Smooth muscle cell (in vitro differentiated cells): ENCODE measurements around the gene ANO2. TPM values are rescaled to one million over a fixed set of nuclear protein-coding genes. Genes with fewer than 3 reads are reported as not detected.

Experiments used
- DNase-seq: peaks from one replicate; lab custom pipeline; 2025; ENCODE audit not compliant: unreplicated experiment; lab: John Stamatoyannopoulos, UW
- H2AFZ ChIP-seq: fragments of 200-600 bp; sonication (generic); 2 replicates; pipeline ENCODE4 v1.6.0; 2016; ENCODE audit warnings: antibody characterized with exemption, low read depth, mild to moderate bottlenecking
- H3F3A ChIP-seq: fragments of 200-600 bp; sonication (generic); 2 replicates; pipeline ENCODE4 v1.6.0; 2017; ENCODE audit warnings: antibody characterized with exemption, low read depth
- H3K27ac ChIP-seq: fragments of 200-600 bp; sonication (generic); 2 replicates; pipeline ENCODE4 v1.5.1; 2016; ENCODE audit warnings: low read depth, mild to moderate bottlenecking
- H3K27me3 ChIP-seq: fragments of 200-600 bp; sonication (generic); 2 replicates; pipeline ENCODE4 v1.6.1; 2016; ENCODE audit warnings: low read depth, mild to moderate bottlenecking
- H3K36me3 ChIP-seq: fragments of 200-600 bp; sonication (generic); 2 replicates; pipeline ENCODE4 v1.5.1; 2016; ENCODE audit warnings: low read depth
- H3K4me1 ChIP-seq: fragments of 200-600 bp; sonication (generic); 2 replicates; pipeline ENCODE4 v1.5.1; 2016; ENCODE audit warnings: low read depth
- H3K4me2 ChIP-seq: fragments of 200-600 bp; sonication (generic); 2 replicates; pipeline ENCODE4 v1.6.0; 2016; ENCODE audit warnings: mild to moderate bottlenecking
- H3K4me3 ChIP-seq: fragments of 200-600 bp; sonication (generic); 2 replicates; pipeline ENCODE4 v1.5.1; 2016; ENCODE audit warnings: mild to moderate bottlenecking
- H3K79me2 ChIP-seq: fragments of 200-600 bp; sonication (generic); 2 replicates; pipeline ENCODE4 v1.6.0; 2016; ENCODE audit warnings: low read depth, mild to moderate bottlenecking
- H3K9ac ChIP-seq: fragments of 200-600 bp; sonication (generic); 2 replicates; pipeline ENCODE4 v1.6.0; 2016; ENCODE audit warnings: low read depth
- H3K9me3 ChIP-seq: fragments of 200-600 bp; sonication (generic); replicated peaks from 2 replicates; pipeline ENCODE4 v1.5.1; 2016; ENCODE audit warnings: low read depth
- H4K20me1 ChIP-seq: fragments of 200-600 bp; sonication (generic); 2 replicates; pipeline ENCODE4 v1.6.0; 2016; ENCODE audit warnings: low read depth
- CTCF ChIP-seq: fragments of 200-600 bp; sonication (generic); IDR thresholded peaks from 2 replicates; pipeline ENCODE4 v1.5.1; 2017; ENCODE audit warnings: borderline replicate concordance, mild to moderate bottlenecking, antibody characterized with exemption; ENCODE audit not compliant: insufficient read depth, poor library complexity, severe bottlenecking
- WGBS: methylation state at CpG from one replicate; pipeline ENCODE4 v1.1.7; 2016; ENCODE audit warnings: low lambda C conversion rate; 5-methylcytosine and 5-hydroxymethylcytosine counted together
- polyA plus RNA-seq: library from polyadenylated mRNA; unstranded; fragments of >200 nt; fragmentation: Nextera tagmentation; extraction: Ambion mirVana; gene quantifications from 2 replicates; pipeline ENCODE4 v1.2.1, GENCODE V29; 2016
- total RNA-seq: library from RNA; depleted of rRNA; stranded (reverse); fragments of >200 nt; gene quantifications from 2 replicates; pipeline ENCODE4 v1.2.3, GENCODE V29; 2014

ANO2 gene
- total and polyA plus RNA-seq, 2 experiments from 2014 or later = 0.18 TPM; not detected in 1

GRCh38 chr12:5787828-5788227, 157.2 kb downstream of the ANO2 start:
- 98% methylated on average over 5 of the region's 5 CpGs for WGBS
- Histone ChIP-seq H2AFZ (no peak overlapping the region), H3K9me3 (no peaks in the 10 kb centered on the region)

GRCh38 chr12:5785601-5786000, 159.5 kb downstream of the ANO2 start:
- no peak for DNase-seq
- WGBS = 78% methylated on average over 5 of the region's 5 CpGs

More at GRCh38 chr12:5787828-5788227, 157.2 kb downstream of the ANO2 start:
- no peak for DNase-seq
- no peaks in the 10 kb centered on the region for H3K4me1 ChIP-seq
- H3K4me3 ChIP-seq = no peak overlapping the region
- H3K79me2 ChIP-seq = no peaks in the 10 kb centered on the region
- no peaks in the 10 kb centered on the region for H4K20me1 ChIP-seq
- no peaks in the 10 kb centered on the region for H3K36me3 ChIP-seq
- no peaks in the 10 kb centered on the region for H3K27me3 ChIP-seq
- H3K27ac ChIP-seq = no peak overlapping the region
- no peak overlapping the region for H3K4me2 ChIP-seq
- no peak for TF ChIP-seq CTCF
- H3K9ac ChIP-seq = no peak overlapping the region
- H3F3A ChIP-seq = no peaks in the 10 kb centered on the region

GRCh38 chr12:5784462-5785130, 160.5 kb downstream of the ANO2 start:
- TF ChIP-seq CTCF = no peak
- Histone ChIP-seq H3K36me3 (no peaks in the 10 kb centered on the region), H3K79me2 (no peaks in the 10 kb centered on the region), H4K20me1 (no peaks in the 10 kb centered on the region), H3K9ac (no peak overlapping the region), H3K4me2 (no peak overlapping the region), H3K27me3 (no peaks in the 10 kb centered on the region), H3K4me3 (no peak overlapping the region), H3F3A (no peaks in the 10 kb centered on the region), H3K27ac (no peak overlapping the region), H3K4me1 (no peaks in the 10 kb centered on the region), H2AFZ (no peak overlapping the region), H3K9me3 (no peaks in the 10 kb centered on the region)
- WGBS = 35% methylated on average over 3 of the region's 3 CpGs
- DNase-seq = no peak

More at GRCh38 chr12:5785601-5786000, 159.5 kb downstream of the ANO2 start:
- Histone ChIP-seq H3K4me2 (no peak overlapping the region), H3F3A (no peaks in the 10 kb centered on the region), H3K27me3 (no peaks in the 10 kb centered on the region), H3K36me3 (no peaks in the 10 kb centered on the region), H3K9me3 (no peaks in the 10 kb centered on the region), H3K27ac (no peak overlapping the region), H3K4me1 (no peaks in the 10 kb centered on the region), H3K9ac (no peak overlapping the region), H4K20me1 (no peaks in the 10 kb centered on the region), H3K4me3 (no peak overlapping the region), H3K79me2 (no peaks in the 10 kb centered on the region), H2AFZ (no peak overlapping the region)
- TF ChIP-seq CTCF = no peak

- Histone ChIP-seq H3K9me3 (no peaks in the 10 kb centered on the region), H3K4me3 (no peak overlapping the region), H2AFZ (no peak overlapping the region), H3K4me1 (no peaks in the 10 kb centered on the region), H4K20me1 (no peaks in the 10 kb centered on the region), H3F3A (no peaks in the 10 kb centered on the region), H3K9ac (no peak overlapping the region), H3K27me3 (no peaks in the 10 kb centered on the region), H3K79me2 (no peaks in the 10 kb centered on the region), H3K4me2 (no peak overlapping the region), H3K27ac (no peak overlapping the region), H3K36me3 (no peaks in the 10 kb centered on the region)
- DNase-seq = no peak
- WGBS = 86% methylated on average over 4 of the region's 4 CpGs
- no peak for TF ChIP-seq CTCF
These were observed 161.7 kb downstream of the ANO2 start for GRCh38 chr12:5783289-5783920.
